Peyer's patch (tissue), 4 donors: ENCODE data around the gene KRTAP13-2. TPM values are rescaled to one million over a fixed set of nuclear protein-coding genes. Genes with fewer than 3 reads are reported as not detected.

Source experiments
- DNase-seq, 3 donors: peaks; one replicate each; pipeline ENCODE4 v3.0.0-alpha.2; 2017 to 2019
- H3K27ac ChIP-seq, 4 donors: fragments of 200-600 bp; sonication (generic); one replicate each; pipeline ENCODE4 v1.5.1; 2016 to 2019
- H3K27me3 ChIP-seq, 2 donors: fragments of 200-600 bp; sonication (generic); one replicate each; pipeline ENCODE4 v1.5.1; 2019
- H3K36me3 ChIP-seq, 3 donors: fragments of 200-600 bp; sonication (generic); one replicate each; pipeline ENCODE4 v1.5.1; 2016 to 2019
- H3K4me1 ChIP-seq, 4 donors: fragments of 200-600 bp; sonication (generic); one replicate each; pipeline ENCODE4 v1.5.1; 2016 to 2019
- H3K4me3 ChIP-seq, 4 donors: fragments of 200-600 bp; sonication (generic); 1 replicate in 3 of 4; 2 replicates in 1 of 4; pipeline ENCODE4 v1.5.1; 2016 to 2019; ENCODE audit warnings: mild to moderate bottlenecking in 1 of 4
- H3K9me3 ChIP-seq, 4 donors: fragments of 200-600 bp; sonication (generic); one replicate each; pipeline ENCODE4 v1.5.1; 2016 to 2019; ENCODE audit warnings: mild to moderate bottlenecking in 1 of 4
- POLR2A ChIP-seq, 2 donors: fragments of 450-650 bp; IDR thresholded peaks; one replicate each; pipeline ENCODE4 v1.5.1; 2017; ENCODE audit warnings: antibody characterized with exemption in 2 of 2, mild to moderate bottlenecking in 2 of 2, moderate library complexity in 2 of 2
- total RNA-seq, 4 donors: library from RNA; depleted of rRNA; stranded (reverse); fragments of >200 nt; gene quantifications; one replicate each; pipeline ENCODE4 v1.1.0, GENCODE V29; 2016
- TF ChIP-seq, protein P1 (sequence below), 6 experiments: fragments of 450-650 bp in 4 of 6; fragments of 200-600 bp in 2 of 6; sonication (generic) in 1 of 6; IDR thresholded peaks; one replicate each; pipeline ENCODE4 v1.5.1; 2017 to 2019; ENCODE audit warnings: antibody characterized with exemption in 6 of 6, mild to moderate bottlenecking in 3 of 6, moderate library complexity in 1 of 6

Gene KRTAP13-2, protein sequence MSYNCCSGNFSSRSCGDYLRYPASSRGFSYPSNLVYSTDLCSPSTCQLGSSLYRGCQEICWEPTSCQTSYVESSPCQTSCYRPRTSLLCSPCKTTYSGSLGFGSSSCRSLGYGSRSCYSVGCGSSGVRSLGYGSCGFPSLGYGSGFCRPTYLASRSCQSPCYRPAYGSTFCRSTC
- not detected for total RNA-seq

DNA sequence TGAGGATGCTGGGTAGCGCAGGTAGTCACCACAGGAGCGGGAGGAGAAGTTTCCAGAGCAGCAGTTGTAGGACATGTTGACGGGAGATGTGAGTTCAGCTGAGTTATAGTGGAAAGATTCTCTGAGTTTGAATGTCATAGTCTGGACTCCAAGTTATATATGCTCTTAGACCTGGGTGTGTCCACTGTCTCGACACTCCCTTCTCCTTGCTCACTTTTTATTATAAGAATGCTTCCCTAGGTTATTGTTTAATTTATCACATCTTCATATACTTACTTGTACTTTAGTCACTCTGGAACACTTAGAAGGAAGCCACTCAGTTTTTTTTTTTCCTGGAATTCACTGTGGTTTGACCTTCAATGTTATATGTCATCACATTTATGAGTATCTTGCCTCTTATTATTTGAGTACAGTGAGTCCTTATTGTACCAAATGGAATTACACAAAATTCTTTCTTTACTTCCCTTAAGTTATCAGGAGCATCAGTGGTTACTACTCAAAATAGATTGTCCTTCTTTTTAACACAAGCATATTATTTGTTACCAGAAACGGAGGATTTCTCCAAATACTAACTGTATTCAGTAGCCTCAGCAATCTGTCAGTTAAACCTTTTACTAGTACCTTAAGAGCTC, at the start of gene KRTAP13-2:
Gene KRTAP13-2 (minus strand): TSS at position 133 of the 632 bp plus-strand sequence. CDS start 58 bp downstream, at position 75.
- H3K36me3 ChIP-seq: no peaks in the 10 kb centered on the region
- H3K4me3 ChIP-seq: no peak within 1 kb of the TSS
- H3K4me1 ChIP-seq: no peaks in the 10 kb centered on the region
- H3K27me3 ChIP-seq: no peaks in the 10 kb centered on the region
- no peak for DNase-seq
- H3K27ac ChIP-seq: peak within 1 kb of the TSS in 1 of 4 donors; percentile 20
- TF ChIP-seq POLR2A (IDR thresholded peaks at IDR 0.05): no peak
- H3K9me3 ChIP-seq: no peaks in the 10 kb centered on the region

DNA sequence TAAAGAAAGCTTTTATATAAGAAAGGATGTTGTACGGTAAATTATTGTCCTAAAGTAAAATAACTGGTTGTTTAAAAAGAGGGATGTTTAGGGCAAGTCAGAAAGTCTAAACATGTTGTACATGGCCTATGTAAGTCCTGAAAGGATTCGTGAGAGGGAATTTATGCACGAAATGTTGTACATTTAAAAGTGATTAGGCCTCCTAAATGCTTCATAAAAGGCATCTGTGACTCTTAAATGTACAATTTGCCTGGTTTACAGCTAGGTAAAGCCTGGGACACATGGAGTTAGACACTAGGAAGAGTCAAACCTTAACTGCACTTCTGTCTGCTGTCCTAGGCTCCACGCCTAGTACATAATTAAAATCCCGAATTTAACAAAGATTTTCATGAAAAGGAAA, 43.9 kb upstream of the KRTAP13-2 start:
- Histone ChIP-seq H3K27ac (no peak overlapping the region), H3K36me3 (no peaks in the 10 kb centered on the region), H3K9me3 (no peaks in the 10 kb centered on the region), H3K4me3 (no peak overlapping the region), H3K27me3 (no peaks in the 10 kb centered on the region), H3K4me1 (no peaks in the 10 kb centered on the region)
- no peak for TF ChIP-seq POLR2A (IDR thresholded peaks at IDR 0.05)
- TF ChIP-seq, protein P1, sequence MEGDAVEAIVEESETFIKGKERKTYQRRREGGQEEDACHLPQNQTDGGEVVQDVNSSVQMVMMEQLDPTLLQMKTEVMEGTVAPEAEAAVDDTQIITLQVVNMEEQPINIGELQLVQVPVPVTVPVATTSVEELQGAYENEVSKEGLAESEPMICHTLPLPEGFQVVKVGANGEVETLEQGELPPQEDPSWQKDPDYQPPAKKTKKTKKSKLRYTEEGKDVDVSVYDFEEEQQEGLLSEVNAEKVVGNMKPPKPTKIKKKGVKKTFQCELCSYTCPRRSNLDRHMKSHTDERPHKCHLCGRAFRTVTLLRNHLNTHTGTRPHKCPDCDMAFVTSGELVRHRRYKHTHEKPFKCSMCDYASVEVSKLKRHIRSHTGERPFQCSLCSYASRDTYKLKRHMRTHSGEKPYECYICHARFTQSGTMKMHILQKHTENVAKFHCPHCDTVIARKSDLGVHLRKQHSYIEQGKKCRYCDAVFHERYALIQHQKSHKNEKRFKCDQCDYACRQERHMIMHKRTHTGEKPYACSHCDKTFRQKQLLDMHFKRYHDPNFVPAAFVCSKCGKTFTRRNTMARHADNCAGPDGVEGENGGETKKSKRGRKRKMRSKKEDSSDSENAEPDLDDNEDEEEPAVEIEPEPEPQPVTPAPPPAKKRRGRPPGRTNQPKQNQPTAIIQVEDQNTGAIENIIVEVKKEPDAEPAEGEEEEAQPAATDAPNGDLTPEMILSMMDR (IDR thresholded peaks at IDR 0.05): no peak
- no peak for DNase-seq

DNA sequence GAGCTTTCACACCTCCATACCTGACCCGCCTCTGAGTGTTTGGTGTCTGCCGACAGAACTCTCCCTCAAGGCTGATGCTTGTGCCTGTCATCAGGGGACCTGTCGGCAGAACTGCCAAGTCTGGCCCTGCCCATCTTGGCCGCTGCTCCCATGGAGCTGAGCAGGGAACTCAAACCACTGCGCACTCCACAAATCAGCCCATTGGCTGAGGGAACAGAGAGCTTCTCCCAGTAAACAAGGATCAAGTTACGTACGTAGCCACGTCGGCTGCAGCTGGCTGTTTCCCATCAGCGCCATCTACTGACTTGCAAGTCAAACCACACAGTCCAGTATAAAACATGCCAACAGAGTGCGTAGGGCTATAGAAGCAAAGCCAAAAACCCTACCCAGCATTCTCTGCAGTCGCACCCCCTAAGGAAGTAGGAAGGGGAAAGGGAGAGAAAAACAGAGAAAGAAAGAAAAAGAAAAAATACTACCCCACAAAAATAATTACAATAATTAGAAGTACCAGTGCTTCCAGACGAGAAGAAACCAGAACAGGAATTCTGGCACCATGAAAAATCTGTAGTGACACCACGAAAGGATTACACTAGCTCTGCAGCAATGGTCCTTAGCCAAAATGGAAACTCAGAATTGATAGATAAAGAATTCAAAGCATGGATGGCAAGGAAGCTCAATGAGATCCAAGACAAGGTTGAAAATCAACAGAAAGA, 36.9 kb upstream of the KRTAP13-2 start:
- TF ChIP-seq POLR2A (IDR thresholded peaks at IDR 0.05): no peak
- TF ChIP-seq, protein P1 (IDR thresholded peaks at IDR 0.05): peak in 2 of 6 experiments; percentile 17 to 53
- DNase-seq: peak in 1 of 3 donors; percentile 52
- Histone ChIP-seq H3K36me3 (no peaks in the 10 kb centered on the region), H3K27me3 (no peaks in the 10 kb centered on the region), H3K4me3 (no peak overlapping the region), H3K9me3 (no peaks in the 10 kb centered on the region), H3K27ac (no peak overlapping the region), H3K4me1 (no peaks in the 10 kb centered on the region)

DNA sequence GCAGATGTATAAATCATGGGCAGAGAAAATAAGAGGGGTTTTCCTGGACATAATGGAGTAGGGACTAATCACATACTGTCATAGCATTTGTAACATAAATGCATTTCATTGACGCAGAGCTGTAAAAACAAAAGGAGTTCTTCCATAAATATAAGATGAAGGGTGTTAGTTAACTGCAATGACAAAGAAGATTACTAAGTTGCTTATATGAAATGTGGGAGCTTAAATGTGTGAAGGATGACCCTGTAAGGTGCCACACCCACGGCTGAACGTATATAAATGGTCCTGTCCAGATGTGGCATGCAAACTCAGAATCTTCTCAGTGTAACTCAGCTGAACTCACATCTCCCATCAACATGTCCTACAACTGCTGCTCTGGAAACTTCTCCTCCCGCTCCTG, 23.7 kb upstream of the KRTAP13-2 start, which contains the start of gene KRTAP13-1:
Gene KRTAP13-1 (plus strand): TSS at position 301 of the 400 bp plus-strand sequence. CDS start 56 bp downstream, at position 357.
- Histone ChIP-seq H3K4me1 (no peaks in the 10 kb centered on the region), H3K36me3 (no peaks in the 10 kb centered on the region)

DNA sequence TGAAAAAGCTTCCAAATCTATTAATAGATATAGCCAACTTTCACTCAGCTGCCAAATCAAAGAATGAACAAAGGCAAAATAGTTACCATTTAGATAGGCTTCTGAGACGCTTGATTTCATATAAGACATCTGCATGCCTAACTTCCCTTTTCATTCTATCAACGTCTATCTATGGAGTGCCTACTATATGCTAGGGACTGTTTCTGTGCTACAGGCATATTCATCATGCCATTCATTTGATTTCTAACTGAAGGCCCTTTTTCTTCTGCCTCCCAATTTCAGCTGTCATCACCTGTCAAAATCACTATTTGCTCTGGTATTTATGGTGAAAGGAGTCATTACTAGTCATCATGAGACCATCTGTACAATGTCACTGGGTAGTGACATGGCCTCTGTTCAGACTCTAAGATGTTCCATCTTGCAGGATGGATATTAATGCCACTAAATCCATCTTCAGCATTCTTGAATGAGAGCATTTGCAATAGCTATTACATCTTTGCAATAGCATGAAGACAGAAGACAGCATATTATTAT, 19.5 kb upstream of the KRTAP13-2 start:
- TF ChIP-seq, protein P1 (IDR thresholded peaks at IDR 0.05): no peak
- TF ChIP-seq POLR2A (IDR thresholded peaks at IDR 0.05): no peak
- DNase-seq: no peak
- H3K36me3 ChIP-seq: no peaks in the 10 kb centered on the region

More for the DNA sequence above, 23.7 kb upstream of the KRTAP13-2 start, which contains the start of gene KRTAP13-1:
- no peak for TF ChIP-seq POLR2A (IDR thresholded peaks at IDR 0.05)
- TF ChIP-seq, protein P1 (IDR thresholded peaks at IDR 0.05): no peak
- Histone ChIP-seq H3K9me3 (no peaks in the 10 kb centered on the region), H3K27me3 (no peaks in the 10 kb centered on the region), H3K4me3 (no peak within 1 kb of the TSS), H3K27ac (no peak within 1 kb of the TSS)
- no peak for DNase-seq

More for the DNA sequence above, 19.5 kb upstream of the KRTAP13-2 start:
- no peaks in the 10 kb centered on the region for H3K9me3 ChIP-seq
- H3K4me1 ChIP-seq: no peaks in the 10 kb centered on the region
- no peak overlapping the region for H3K27ac ChIP-seq
- no peak overlapping the region for H3K4me3 ChIP-seq
- no peaks in the 10 kb centered on the region for H3K27me3 ChIP-seq
